ENCODE data around the gene ARHGEF28.

DNA sequence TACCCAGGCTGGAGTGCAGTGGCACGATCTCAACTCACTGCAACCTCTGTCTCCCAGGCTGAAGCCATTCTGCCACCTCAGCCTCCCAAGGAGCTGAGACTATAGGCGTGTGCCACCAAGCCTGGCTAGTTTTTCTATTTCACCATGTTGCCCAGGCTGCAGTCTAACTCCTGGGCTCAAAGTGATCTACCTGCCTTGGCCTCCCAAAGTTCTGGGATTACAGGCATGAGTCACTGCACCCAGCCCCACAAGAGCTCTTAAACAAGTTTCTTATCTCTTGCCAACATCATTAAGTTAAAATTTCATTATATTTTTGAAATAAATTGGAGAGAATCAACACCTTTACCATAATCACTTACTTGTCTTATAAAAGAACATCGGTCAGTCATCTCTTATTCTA, 280.3 kb downstream of the ARHGEF28 start:
- TF ChIP-seq YY1 (IDR thresholded peaks at IDR 0.05; ENCODE audit: insufficient read depth, insufficient read length) (no peak), SUZ12 (IDR thresholded peaks at IDR 0.05; ENCODE audit: extremely low read depth, insufficient read depth, insufficient read length) (no peak)
